ENCODE results near the gene PRKCA. TPM values are rescaled to one million over a fixed set of nuclear protein-coding genes. Genes with fewer than 3 reads are reported as not detected.

The PRKCA gene
- total RNA-seq, 1 experiment from 2014 or later, result 17.9 TPM

DNA sequence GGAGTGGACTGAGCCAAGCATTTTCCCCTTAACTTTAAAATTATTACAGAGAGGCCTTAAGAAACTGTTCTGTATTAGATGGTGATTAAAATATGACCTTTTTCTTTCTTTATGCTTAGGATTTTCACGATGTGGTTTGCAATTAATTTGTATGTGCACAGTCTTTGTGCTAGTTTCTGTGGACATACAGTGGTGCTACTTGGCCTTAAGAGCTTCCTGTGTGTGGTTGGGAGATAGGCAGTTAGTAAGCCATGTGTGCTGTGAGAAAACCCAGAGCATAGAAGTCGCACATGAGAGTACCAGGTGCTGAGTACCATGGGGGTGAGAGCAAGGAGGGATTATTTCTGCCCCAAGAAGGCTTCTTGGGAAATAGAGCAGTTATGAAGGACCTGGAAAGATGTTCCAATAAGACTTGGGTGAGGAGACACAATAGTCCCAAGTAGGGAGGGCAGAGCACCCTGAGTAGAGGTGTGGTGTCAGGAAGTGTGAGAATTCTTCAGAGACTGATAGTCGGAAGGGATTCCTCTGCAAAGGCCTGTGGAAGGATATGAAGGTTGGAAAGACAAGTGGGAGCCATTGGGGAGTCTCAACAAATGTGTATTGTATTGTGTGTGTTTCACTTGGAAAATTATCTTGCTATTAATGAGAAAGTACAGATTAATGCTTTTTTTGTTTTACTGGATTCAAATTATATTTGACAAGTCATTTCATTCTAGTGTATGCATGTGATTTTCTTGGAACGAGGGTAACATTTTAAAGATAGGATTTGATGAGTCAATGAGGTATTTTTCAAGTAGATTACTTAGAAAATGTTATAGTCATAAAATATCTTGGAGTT lies 239.9 kb downstream of the PRKCA start:
- peak; percentile 82 for DNase-seq (ENCODE audit: low read depth)

DNA sequence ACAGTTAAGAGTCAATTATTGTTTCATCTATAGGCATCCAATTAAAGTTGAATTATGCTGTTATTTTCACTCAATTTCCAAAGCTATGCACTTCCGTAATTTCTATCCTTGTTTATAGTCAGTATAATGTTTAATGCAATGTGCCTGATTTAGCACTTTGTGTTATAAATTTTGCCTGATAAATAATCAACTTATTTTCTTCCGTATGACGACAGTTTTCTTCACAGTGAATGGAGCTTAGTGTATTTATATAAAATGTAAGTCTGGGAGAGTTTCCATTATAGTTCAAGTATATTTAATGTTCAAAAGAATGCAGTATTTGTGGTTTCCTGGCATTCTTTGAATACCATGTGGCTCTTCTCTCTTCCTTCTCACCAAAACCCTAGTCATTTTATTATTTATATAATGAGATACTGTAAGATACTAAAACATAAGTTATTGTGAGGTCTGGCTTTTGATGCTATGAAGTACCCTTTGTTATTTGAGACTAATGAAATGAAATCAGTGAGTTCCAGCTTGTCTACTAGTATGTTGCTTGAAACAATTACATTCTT lies 240.6 kb downstream of the PRKCA start:
- peak; percentile 63 for DNase-seq (ENCODE audit: low read depth)

DNA sequence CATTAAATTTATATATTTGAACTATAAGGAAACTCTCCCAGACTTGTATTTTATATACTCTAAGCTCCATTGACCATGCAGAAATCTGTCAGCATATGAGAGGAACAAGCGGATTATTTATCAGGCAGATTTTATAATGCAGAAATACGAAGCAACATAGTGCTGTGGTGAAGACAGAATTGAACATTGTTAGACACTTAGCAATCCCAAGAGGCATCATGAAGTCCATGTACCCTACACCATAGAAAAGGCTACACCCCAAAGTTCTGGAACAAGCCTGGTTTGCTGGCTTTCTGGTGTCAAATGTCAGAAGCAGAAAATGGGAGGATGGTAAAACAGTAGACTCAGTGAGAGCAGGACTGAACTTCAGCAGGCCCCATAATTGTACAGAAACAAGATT lies 241.1 kb downstream of the PRKCA start:
- no peak for DNase-seq (ENCODE audit: low read depth)

DNA sequence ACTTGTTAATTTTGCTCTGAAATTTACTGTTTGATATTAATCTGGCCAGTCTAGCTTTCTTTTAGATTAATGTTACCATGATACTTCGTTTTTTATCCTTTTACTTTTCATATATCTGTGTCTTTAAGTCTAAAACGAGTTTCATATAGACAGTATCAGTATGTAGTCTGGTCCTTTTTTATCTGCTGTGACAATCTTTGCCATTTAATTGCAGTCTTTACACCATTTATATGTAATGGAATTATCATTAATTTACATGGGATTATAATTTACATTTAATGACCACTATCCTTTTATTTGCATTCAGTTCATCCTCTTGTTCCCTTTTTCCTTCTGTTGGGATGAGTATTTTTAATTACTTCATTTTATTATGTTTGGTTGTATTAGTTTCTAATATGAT lies 243.5 kb downstream of the PRKCA start:
- no peak for DNase-seq (ENCODE audit: low read depth)

DNA sequence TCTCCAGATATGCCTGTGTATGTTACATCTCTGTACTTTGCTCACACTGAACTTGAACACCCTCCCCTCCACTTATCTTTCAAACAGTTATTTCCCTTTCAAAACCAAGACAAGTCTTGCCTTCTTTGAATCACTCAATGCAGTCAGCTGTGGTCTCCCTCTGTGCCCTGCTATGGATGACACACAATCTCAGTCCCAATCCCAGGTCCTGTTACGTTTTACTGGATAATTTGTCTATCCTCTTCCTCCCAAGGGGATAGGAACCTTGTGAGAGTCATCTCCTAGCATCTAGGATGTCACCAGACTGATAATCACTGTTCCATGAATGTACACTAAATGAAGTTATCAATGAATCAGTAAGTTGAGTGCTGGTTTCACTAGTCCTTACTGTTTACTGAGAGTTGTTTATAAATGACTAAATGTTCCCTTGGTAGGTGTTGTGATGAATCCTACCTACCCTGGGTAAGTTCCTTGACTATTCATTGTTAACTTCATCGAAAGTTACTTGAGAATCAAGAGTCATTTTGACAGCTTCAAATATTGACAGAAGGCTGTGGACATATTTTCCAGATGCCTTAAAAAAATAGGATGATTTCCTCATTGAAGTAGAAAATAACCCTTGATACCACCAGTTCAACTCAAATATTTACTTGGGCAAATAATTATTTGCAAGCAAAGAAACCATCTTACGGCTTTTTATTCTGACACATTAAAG lies 244.9 kb downstream of the PRKCA start:
- DNase-seq (ENCODE audit: low read depth), result peak; percentile 47

GRCh38 chr17:66548158-66548557 lies 245.7 kb downstream of the PRKCA start:
- peak; percentile 72 for DNase-seq (ENCODE audit: low read depth)

DNA sequence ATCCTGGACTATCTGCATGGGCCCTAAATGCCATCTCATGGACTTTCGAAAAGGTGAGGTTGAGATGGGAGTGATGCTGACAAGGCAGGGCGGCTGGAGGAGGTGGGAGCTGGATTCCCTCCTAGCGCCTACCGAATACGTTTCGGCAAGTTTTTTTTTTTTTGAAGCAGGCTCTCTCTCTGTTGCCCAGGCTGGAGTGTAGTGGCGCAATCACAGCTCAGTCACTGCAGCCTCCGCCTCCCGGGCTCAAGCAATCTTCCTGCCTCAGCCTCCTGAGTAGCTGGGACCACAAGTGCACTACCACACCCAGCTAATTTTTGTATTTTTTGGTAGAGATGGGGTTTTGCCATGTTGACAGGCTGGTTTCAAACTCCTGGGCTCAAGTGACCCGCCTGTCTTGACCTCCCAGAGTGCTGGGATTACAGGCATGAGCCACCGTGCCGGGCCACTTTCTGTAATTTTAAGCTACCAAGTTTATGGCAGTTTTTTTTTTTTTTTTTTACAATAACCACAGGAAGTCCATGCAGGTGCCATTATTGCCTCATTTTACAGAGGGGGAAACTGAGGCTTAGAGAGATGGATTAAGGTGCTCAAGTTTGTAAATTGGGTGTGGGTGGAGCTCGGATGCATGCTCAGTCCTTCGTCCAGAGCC lies 246.4 kb downstream of the PRKCA start:
- DNase-seq (ENCODE audit: low read depth), result peak; percentile 36

DNA sequence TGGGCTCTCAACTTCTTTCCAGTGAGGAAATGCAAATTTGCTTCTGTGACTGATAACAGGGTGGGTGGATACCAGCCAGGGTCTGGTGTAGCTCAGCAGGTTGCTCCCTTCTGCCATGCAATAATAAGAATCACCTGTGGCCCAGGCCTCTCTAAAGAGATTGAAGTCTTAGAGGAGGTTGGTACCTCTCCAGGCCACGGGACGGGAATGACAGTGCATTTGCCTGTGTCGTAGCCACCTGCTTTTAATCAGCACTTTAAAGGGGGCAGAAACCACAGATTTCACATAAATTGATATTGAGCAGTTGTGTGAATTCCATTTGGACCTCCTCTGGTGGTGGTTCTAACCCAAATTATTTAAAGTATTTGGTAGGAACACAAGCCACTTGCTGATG lies 246.9 kb downstream of the PRKCA start:
- peak; percentile 70 for DNase-seq (ENCODE audit: low read depth)

DNA sequence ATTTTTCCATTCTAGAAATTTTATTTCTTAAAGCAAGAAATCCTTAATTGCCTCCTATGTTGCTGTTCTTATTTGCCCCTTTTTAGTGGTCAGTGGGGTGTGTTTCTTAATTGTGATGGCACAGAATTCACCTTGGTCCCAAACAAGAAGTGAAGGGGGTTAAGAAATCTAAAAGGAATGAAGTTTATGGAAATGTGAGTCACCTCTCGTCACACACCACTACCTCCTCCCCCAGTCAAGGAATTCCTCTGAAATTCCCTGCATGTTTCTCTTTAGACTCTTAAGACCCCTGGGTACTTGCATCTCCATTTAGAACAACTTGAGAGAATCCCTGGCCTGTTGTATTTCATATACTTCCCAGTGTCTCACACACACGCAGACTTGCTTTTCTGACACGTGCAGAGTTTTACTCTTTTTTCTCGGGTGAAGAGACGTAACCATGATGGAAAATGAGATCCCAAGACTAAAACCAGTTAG lies 247.4 kb downstream of the PRKCA start:
- peak; percentile 86 for DNase-seq (ENCODE audit: low read depth)

DNA sequence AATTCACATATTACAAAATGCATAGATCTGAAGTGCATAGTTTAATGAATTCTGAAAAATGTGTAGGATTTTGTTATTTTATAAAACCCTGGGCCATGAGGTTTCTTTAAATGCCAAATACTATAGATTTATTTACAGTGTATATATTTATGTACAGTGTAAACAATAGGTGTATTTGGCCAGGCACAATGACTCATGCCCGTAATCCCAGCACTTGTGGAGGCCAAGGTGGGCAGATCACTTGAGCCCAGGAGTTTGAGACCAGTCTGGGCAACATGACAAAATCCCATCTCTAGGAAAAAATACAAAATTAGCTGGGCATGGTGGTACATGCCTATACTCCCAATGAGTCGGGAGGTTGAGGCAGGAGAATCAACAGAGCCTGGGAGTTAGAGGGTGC lies 249.4 kb downstream of the PRKCA start:
- DNase-seq (ENCODE audit: low read depth), result no peak

DNA sequence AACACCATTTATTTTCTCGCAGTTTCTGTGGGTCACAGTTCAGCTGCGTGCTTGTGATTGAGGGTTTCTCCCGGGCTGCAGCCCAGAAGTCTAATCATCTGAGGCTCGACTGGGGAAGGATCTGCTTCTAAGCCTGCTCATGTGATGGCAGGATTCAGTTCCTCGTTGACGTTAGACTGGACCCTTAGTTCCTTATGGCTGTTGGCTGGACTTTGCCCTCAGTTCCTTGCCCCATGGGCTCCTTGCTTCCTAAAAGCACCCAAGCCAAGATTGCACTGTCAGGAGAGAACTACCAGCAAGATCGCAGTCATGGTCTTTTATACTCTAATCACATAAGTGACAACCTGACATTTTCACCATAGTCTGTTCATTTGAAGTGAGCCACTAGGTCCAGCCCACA lies 250.0 kb downstream of the PRKCA start:
- DNase-seq (ENCODE audit: low read depth), result no peak

DNA sequence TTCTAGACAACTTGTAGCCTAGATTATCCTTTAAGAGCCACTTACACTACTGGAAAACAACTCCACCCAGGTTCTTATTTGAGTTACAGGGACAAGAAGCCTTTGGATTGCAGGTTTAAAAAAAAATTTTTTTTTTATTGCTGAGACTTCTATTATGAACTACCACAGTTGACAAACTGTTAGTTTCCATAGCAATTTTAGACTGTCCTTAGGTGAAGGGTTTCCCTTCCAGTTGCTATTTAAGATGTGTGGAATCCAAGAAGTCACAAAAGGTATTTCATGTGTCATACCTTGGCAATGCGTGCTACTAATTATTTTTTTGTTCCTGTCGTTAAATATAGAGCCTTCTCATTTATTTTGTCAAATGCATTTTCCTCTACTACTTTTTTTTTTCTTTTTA lies 253.2 kb downstream of the PRKCA start:
- DNase-seq (ENCODE audit: low read depth), result peak; percentile 75

DNA sequence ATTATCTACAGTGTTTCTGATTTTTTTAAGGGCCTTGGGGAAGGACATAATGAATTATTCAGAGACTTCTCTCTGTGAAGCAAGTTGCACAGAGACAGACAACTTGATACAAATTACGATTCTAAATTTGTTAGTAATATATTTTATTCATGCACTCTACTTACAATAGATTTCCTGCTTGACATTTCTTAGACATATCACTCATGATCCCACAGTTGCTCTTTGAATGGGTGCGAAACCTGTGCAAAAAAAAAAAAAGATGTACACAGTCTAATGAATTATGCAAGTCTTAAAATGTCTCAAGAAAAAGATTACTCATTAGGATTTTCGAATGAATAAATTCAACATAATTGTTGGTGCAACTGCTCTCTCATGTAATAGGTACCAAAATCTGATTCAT lies 254.8 kb downstream of the PRKCA start:
- DNase-seq (ENCODE audit: low read depth), result no peak

GRCh38 chr17:66557886-66558285 lies 255.5 kb downstream of the PRKCA start:
- DNase-seq (ENCODE audit: low read depth), result no peak

DNA sequence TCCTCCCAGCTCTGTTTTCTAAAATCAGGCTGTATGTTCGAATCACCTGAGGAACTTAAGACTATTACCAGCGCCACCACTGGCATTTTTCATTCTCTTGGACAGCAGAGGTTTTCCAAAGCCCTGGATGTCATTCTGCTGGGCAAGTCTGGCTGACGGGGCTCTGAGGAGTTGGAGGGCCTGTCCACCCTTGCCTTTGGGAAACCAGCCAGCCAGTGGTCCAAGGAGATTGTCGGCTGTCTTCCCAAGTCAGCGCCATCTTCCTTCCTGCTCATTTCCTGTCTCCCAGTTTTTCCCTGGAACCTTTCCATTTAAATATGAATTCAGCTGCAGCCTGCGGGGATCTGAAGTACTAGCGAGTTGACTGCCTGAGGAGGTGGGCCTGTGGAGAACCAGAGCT lies 258.3 kb downstream of the PRKCA start:
- no peak for DNase-seq (ENCODE audit: low read depth)

DNA sequence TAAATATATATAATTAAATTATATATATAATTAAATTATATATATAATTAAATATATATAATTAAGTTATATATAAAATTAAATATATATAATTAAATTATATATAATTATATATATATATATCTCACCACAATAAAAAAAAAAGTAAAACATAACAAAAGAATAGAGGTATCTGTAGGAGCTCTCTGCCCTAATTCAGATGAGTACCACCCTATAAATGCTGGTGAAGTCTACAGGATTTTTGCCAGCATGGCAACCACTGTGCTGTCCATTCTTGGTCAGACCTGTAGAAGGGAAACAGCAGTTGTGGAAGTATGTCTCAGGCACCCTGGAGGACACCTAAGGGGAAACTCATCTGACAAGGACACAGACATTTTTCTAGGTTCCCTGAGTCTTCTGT lies 259.7 kb downstream of the PRKCA start:
- DNase-seq (ENCODE audit: low read depth), result no peak

DNA sequence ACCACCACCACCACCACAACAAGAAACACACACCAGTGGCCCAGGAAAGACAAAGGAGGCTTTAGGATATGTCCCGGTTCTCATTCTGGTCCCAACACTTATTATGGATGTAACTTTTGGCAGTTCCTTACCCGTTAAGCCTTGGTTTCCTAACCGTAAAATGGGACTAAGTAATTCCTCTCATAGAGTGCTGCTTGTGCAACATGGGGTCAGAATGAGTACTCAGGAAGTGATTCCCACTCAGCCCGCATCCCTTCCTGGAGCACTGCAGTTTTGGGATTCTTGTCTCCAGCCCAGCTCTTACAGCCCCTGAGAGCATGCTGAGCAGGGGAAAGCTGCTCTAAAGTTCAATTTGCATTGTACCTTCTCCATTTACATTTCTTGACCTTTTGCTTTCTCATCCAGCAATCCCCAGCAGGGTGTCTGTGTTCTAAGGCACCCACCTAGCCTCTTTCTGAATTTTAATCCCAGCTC lies 262.6 kb downstream of the PRKCA start:
- DNase-seq (ENCODE audit: low read depth), result peak; percentile 28

DNA sequence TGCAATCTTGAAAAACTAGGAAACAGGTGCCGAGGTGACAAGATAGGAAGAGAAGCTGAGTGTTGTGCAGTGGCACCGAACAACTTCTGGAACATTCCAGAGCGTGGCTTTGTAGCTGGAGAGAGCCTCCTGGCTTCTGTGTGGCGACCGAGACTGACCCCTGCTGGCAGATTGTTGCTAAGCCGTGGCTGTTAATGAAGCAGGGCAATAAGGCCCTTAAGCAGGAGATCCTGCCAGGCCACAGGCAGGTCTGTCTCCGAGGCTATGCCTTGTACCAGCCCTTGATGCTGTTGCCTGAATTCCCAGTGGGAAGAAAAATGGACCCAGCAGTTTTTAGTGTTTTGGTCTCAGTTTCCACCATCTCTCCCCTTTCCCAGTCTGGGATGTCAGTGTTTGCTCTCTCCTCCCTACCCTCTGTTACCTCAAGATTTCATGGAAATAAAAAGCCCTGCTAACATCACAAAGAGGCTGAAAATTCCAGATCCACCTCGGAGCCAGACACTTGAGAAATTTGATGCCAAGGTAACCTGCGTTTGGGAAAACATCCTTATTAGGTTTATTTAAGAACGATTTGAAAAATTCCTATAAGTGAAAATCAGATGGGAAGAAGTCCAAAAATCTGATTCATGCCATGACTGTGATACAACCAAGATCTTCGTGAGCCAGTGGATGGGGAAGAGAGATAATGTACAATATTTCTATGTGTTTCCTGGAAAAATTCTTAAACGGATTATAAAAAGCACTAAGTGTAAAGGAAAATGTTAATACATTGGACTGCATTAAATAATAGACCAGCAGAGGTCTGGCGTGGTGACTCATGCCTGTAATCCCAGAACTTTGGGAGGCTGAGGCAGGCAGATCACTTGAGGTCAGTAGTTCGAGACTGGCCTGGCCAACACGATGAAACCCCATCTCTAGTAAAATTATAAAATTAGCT lies 265.1 kb downstream of the PRKCA start:
- DNase-seq (ENCODE audit: low read depth), result peak; percentile 90

GRCh38 chr17:66569572-66569971 lies 267.2 kb downstream of the PRKCA start:
- DNase-seq (ENCODE audit: low read depth), result no peak

- no peak for DNase-seq (ENCODE audit: low read depth)
Measured at GRCh38 chr17:66570447-66571195, 268.2 kb downstream of the PRKCA start.

All from M059J (cell line).